Neural progenitor cell (in vitro differentiated cells): ENCODE data around the gene DDX24. TPM values are rescaled to one million over a fixed set of nuclear protein-coding genes. Genes with fewer than 3 reads are reported as not detected.

ENCODE experiments used
- DNase-seq: peaks from one replicate; pipeline ENCODE4 v3.0.0-alpha.2; 2016; ENCODE audit warnings: low spot score
- H2AFZ ChIP-seq: fragments of 200-600 bp; sonication (generic); replicated peaks from 2 replicates; pipeline ENCODE4 v1.6.1; 2016; ENCODE audit warnings: antibody characterized with exemption
- H3F3A ChIP-seq: fragments of 200-600 bp; sonication (generic); 2 replicates; pipeline ENCODE4 v1.6.1; 2016; ENCODE audit warnings: antibody characterized with exemption, low read depth
- H3K27ac ChIP-seq: fragments of 200-600 bp; sonication (generic); 2 replicates; pipeline ENCODE4 v1.5.1; 2016; ENCODE audit warnings: mild to moderate bottlenecking
- H3K27me3 ChIP-seq: fragments of 200-600 bp; sonication (generic); 2 replicates; pipeline ENCODE4 v1.6.1; 2016; ENCODE audit warnings: mild to moderate bottlenecking, moderate library complexity
- H3K36me3 ChIP-seq: fragments of 200-600 bp; sonication (generic); 2 replicates; pipeline ENCODE4 v1.5.1; 2016
- H3K4me1 ChIP-seq: fragments of 200-600 bp; sonication (generic); 2 replicates; pipeline ENCODE4 v1.6.1; 2016; ENCODE audit warnings: mixed run types
- H3K4me2 ChIP-seq: fragments of 200-600 bp; sonication (generic); 2 replicates; pipeline ENCODE4 v1.6.1; 2016
- H3K4me3 ChIP-seq: fragments of 200-600 bp; sonication (generic); 2 replicates; pipeline ENCODE4 v1.5.1; 2016
- H3K79me2 ChIP-seq: fragments of 200-600 bp; sonication (generic); 2 replicates; pipeline ENCODE4 v1.6.1; 2016; ENCODE audit warnings: low read depth
- H3K9ac ChIP-seq: fragments of 200-600 bp; sonication (generic); 2 replicates; pipeline ENCODE4 v1.6.1; 2016
- H3K9me3 ChIP-seq: fragments of 200-600 bp; sonication (generic); 2 replicates; pipeline ENCODE4 v1.5.1; 2016; ENCODE audit warnings: low read depth
- H4K20me1 ChIP-seq: fragments of 200-600 bp; sonication (generic); 2 replicates; pipeline ENCODE4 v1.6.1; 2016; ENCODE audit warnings: low read depth
- H3K27ac Mint-ChIP-seq: 3 replicates; pipeline ENCODE4 v1.8.0; 2021; ENCODE audit warnings: mixed read lengths
- H3K27me3 Mint-ChIP-seq: 2 replicates; pipeline ENCODE4 v1.8.0; 2022; ENCODE audit warnings: low read depth, mild to moderate bottlenecking, inconsistent platforms, moderate library complexity, mixed read lengths; ENCODE audit not compliant: insufficient read depth
- H3K36me3 Mint-ChIP-seq: 3 replicates; pipeline ENCODE4 v1.8.0; 2021; ENCODE audit warnings: mixed read lengths
- H3K4me1 Mint-ChIP-seq: 3 replicates; pipeline ENCODE4 v1.8.0; 2021; ENCODE audit warnings: mixed read lengths
- H3K4me3 Mint-ChIP-seq: 3 replicates; pipeline ENCODE4 v1.8.0; 2021; ENCODE audit warnings: mild to moderate bottlenecking, moderate library complexity, mixed read lengths
- H3K9me3 Mint-ChIP-seq: 3 replicates; pipeline ENCODE4 v1.8.0; 2020; ENCODE audit warnings: mixed read lengths
- CTCF ChIP-seq: fragments of 200-600 bp; sonication (generic); IDR thresholded peaks from 2 replicates; pipeline ENCODE4 v1.5.1; 2017; ENCODE audit warnings: antibody characterized with exemption, mild to moderate bottlenecking
- EZH2 ChIP-seq: fragments of 200-600 bp; sonication (generic); IDR thresholded peaks from 2 replicates; pipeline ENCODE4 v1.6.1; 2017; ENCODE audit warnings: antibody characterized with exemption, mild to moderate bottlenecking, moderate library complexity
- EZH2phosphoT487 ChIP-seq: fragments of 200-600 bp; sonication (generic); IDR thresholded peaks from 2 replicates; pipeline ENCODE4 v1.6.1; 2017; ENCODE audit warnings: antibody characterized with exemption
- total RNA-seq: library from RNA; depleted of rRNA; stranded (reverse); fragments of >200 nt; gene quantifications from 2 replicates; pipeline ENCODE4 v1.2.3, GENCODE V29; 2015; ENCODE audit warnings: low replicate concordance

The DDX24 gene
- total RNA-seq, 1 donor from 2014 or later, result 153 TPM

- Histone ChIP-seq H3K4me1 (peaks cover 6% of the 10 kb centered on the region), H3K27me3 (no peaks in the 10 kb centered on the region), H3K4me2 (no peak overlapping the region), H4K20me1 (no peaks in the 10 kb centered on the region), H3K4me3 (no peak overlapping the region), H3F3A (no peaks in the 10 kb centered on the region), H3K9me3 (no peaks in the 10 kb centered on the region), H3K36me3 (no peaks in the 10 kb centered on the region), H3K27ac (no peak overlapping the region), H3K9ac (no peak overlapping the region), H3K79me2 (no peaks in the 10 kb centered on the region), H2AFZ (no peak overlapping the region)
- TF ChIP-seq EZH2, result no peak
- TF ChIP-seq EZH2phosphoT487, result no peak
- TF ChIP-seq CTCF, result no peak
- DNase-seq, result no peak
- H3K4me1 Mint-ChIP-seq, result no peaks in the 10 kb centered on the region
- peaks cover 3% of the 10 kb centered on the region for H3K27me3 Mint-ChIP-seq
- peaks cover 11% of the 10 kb centered on the region for H3K36me3 Mint-ChIP-seq
- H3K9me3 Mint-ChIP-seq, result peaks cover 2% of the 10 kb centered on the region
- no peak overlapping the region for H3K27ac Mint-ChIP-seq
- H3K4me3 Mint-ChIP-seq, result no peak overlapping the region
These were observed 8.5 kb upstream of the DDX24 start for GRCh38 chr14:94089479-94089878.

DNA sequence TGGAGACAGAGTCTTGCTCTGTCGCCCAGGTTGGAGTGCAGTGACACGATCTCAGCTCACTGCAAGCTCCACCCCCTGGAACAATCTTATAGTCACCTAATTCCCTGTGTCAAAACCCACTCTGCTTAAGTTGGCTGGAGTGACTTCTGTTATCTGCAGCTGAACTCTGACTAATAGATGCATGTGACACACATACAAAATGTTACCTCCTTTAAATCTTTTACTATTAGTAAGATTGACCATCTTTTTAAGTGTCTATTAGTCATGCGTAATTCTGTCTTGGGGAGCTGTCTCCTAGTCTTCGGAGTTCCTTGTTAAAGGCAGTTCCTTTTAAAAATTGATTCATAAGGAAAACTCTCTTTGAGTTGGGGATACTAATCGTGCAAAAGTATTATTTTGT lies 7.5 kb upstream of the DDX24 start:
- Histone ChIP-seq H3K9me3 (no peaks in the 10 kb centered on the region), H3K4me1 (no peaks in the 10 kb centered on the region), H3K9ac (no peak overlapping the region), H3K36me3 (no peaks in the 10 kb centered on the region), H3F3A (no peaks in the 10 kb centered on the region), H2AFZ (no peak overlapping the region), H3K4me3 (no peak overlapping the region), H4K20me1 (no peaks in the 10 kb centered on the region), H3K27me3 (no peaks in the 10 kb centered on the region), H3K4me2 (no peak overlapping the region), H3K79me2 (no peaks in the 10 kb centered on the region), H3K27ac (no peak overlapping the region)
- no peak for DNase-seq
- TF ChIP-seq CTCF, result no peak
- TF ChIP-seq EZH2phosphoT487, result no peak
- no peak for TF ChIP-seq EZH2
- no peaks in the 10 kb centered on the region for H3K4me1 Mint-ChIP-seq
- peaks cover 14% of the 10 kb centered on the region for H3K36me3 Mint-ChIP-seq
- H3K27me3 Mint-ChIP-seq, result peaks cover 3% of the 10 kb centered on the region
- H3K9me3 Mint-ChIP-seq, result peaks cover 2% of the 10 kb centered on the region
- no peak overlapping the region for H3K4me3 Mint-ChIP-seq
- H3K27ac Mint-ChIP-seq, result no peak overlapping the region

DNA sequence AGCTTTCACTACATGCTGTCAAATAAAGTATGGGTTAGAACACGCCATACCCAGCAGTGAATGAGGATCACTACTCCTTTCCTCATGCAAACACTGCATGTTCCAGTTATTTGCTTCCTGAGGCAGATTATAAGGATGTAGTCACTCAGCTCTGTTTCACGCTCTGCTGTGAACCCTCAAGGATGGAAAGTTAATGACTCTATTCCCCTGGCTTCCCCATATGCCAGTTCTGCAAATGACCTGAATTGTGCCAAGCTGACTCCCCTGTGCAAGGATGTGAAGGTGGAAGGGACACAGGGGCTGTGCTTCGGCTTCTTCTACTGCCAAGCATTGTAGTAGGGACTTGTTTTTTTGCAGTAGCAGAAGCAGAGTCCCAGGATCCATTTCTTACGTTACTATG lies 6.9 kb upstream of the DDX24 start:
- Histone ChIP-seq H3F3A (no peaks in the 10 kb centered on the region), H3K79me2 (no peaks in the 10 kb centered on the region), H3K4me2 (no peak overlapping the region), H2AFZ (no peak overlapping the region), H3K36me3 (no peaks in the 10 kb centered on the region), H3K4me1 (no peaks in the 10 kb centered on the region), H3K9me3 (no peaks in the 10 kb centered on the region), H3K27me3 (no peaks in the 10 kb centered on the region), H4K20me1 (no peaks in the 10 kb centered on the region), H3K4me3 (no peak overlapping the region), H3K27ac (no peak overlapping the region), H3K9ac (no peak overlapping the region)
- Mint-ChIP-seq H3K27ac (no peak overlapping the region), H3K4me1 (no peaks in the 10 kb centered on the region), H3K27me3 (peaks cover 3% of the 10 kb centered on the region), H3K36me3 (peaks cover 19% of the 10 kb centered on the region), H3K9me3 (peaks cover 5% of the 10 kb centered on the region), H3K4me3 (no peak overlapping the region)
- no peak for TF ChIP-seq EZH2
- no peak for TF ChIP-seq CTCF
- DNase-seq, result no peak

DNA sequence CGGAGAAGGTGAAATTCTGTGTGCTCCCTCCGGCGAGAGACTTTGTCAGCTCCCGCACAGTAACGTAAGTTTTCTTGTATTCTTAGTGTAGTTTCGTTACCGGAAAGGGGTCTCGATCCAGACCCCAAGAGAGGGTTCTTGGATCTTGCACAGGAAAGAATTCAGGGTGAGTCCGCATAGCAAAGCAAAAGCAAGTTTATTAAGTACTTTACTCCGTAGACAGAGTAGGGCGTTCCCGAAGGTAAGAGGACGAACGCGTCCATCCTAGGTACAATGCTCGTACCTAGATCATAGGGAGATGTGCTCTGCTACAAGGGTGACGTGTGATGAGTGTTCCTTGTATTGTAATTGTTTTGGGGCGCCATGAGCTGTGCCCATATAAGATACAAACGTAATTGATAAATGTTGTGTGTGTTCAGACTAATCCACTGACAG lies 401 bp upstream of the DDX24 start:
- DNase-seq, result no peak
- Mint-ChIP-seq H3K9me3 (peaks cover 18% of the 10 kb centered on the region), H3K36me3 (peaks cover 50% of the 10 kb centered on the region), H3K27me3 (peaks cover 6% of the 10 kb centered on the region), H3K27ac (peak overlapping the region; percentile 96), H3K4me3 (peak overlapping the region; percentile 100), H3K4me1 (peaks cover 29% of the 10 kb centered on the region)
- H3K79me2 ChIP-seq, result peaks cover 61% of the 10 kb centered on the region
- peak overlapping the region; percentile 88 for H3K4me3 ChIP-seq
- H2AFZ ChIP-seq, result peak overlapping the region; percentile 86
- H3K36me3 ChIP-seq, result no peaks in the 10 kb centered on the region
- H3K27ac ChIP-seq, result no peak overlapping the region
- peaks cover 4% of the 10 kb centered on the region for H3F3A ChIP-seq
- H3K4me2 ChIP-seq, result peak overlapping the region; percentile 96
- H3K27me3 ChIP-seq, result no peaks in the 10 kb centered on the region
- H3K9ac ChIP-seq, result peak overlapping the region; percentile 56
- H3K4me1 ChIP-seq, result peaks cover 21% of the 10 kb centered on the region
- H3K9me3 ChIP-seq, result no peaks in the 10 kb centered on the region
- peaks cover 25% of the 10 kb centered on the region for H4K20me1 ChIP-seq
- TF ChIP-seq EZH2, result no peak
- TF ChIP-seq EZH2phosphoT487, result no peak
- no peak for TF ChIP-seq CTCF
